MCF 10A (cell line): ENCODE results near the gene NAP1L4. TPM values are rescaled to one million over a fixed set of nuclear protein-coding genes. Genes with fewer than 3 reads are reported as not detected.

ENCODE experiments used
- BruUV-seq: library from RNA; stranded (reverse); fragments of 400-500 nt; replicated peaks from 2 replicates; lab custom pipeline; 2021; lab: Mats Ljungman, UMichigan
- CTCF ChIA-PET: fragments of 300-600 bp; sonication (Branson Sonifier 250); formaldehyde crosslinking; extraction: SDS; loops from one replicate; lab custom pipeline; 2021; ENCODE audit warnings: antibody characterized with exemption, inconsistent platforms; lab: Yijun Ruan, JAX
- POLR2A ChIA-PET: fragments of 300-600, 350-650 bp; sonication (Branson Sonifier 250); formaldehyde crosslinking; extraction: SDS; loops from one replicate; lab custom pipeline; 2020; ENCODE audit warnings: antibody characterized with exemption, inconsistent platforms; lab: Yijun Ruan, JAX
- DNase-seq: peaks from one replicate; pipeline ENCODE4 v3.0.0-alpha.2; 2018; ENCODE audit not compliant: unreplicated experiment
- H3K27ac Mint-ChIP-seq: one replicate; pipeline ENCODE4 v1.8.0; 2022; ENCODE audit warnings: mild to moderate bottlenecking, low read depth, mixed read lengths; ENCODE audit not compliant: unreplicated experiment
- H3K27me3 Mint-ChIP-seq: one replicate; pipeline ENCODE4 v1.8.0; 2022; ENCODE audit warnings: mixed read lengths; ENCODE audit not compliant: insufficient read depth, unreplicated experiment
- H3K36me3 Mint-ChIP-seq: one replicate; pipeline ENCODE4 v1.8.0; 2022; ENCODE audit warnings: mild to moderate bottlenecking, moderate library complexity, mixed read lengths; ENCODE audit not compliant: insufficient read depth, unreplicated experiment
- H3K4me1 Mint-ChIP-seq: one replicate; pipeline ENCODE4 v1.8.0; 2022; ENCODE audit warnings: mixed read lengths; ENCODE audit not compliant: insufficient read depth, unreplicated experiment
- H3K4me3 Mint-ChIP-seq: one replicate; pipeline ENCODE4 v1.8.0; 2022; ENCODE audit warnings: mild to moderate bottlenecking, moderate library complexity, mixed read lengths; ENCODE audit not compliant: unreplicated experiment
- H3K9me3 Mint-ChIP-seq: one replicate; pipeline ENCODE4 v1.8.0; 2022; ENCODE audit warnings: mixed read lengths; ENCODE audit not compliant: unreplicated experiment
- intact Hi-C: fragments of 100-400 bp; cut with micrococcal nuclease; formaldehyde crosslinking; loops from 2 replicates; pipeline ENCODE4 v1.14.1; 2022
- total RNA-seq: library from RNA; stranded (reverse); gene quantifications from 2 replicates; pipeline ENCODE4 v1.2.3, GENCODE V29; 2022
- TF ChIP-seq, protein P1 (sequence below): fragments of 200-600 bp; IDR thresholded peaks from one replicate; pipeline ENCODE4 v1.8.0; 2022; ENCODE audit warnings: antibody characterized with exemption, mild to moderate bottlenecking; ENCODE audit not compliant: unreplicated experiment

NAP1L4 gene
- total RNA-seq, 1 experiment from 2014 or later: 103 TPM

DNA sequence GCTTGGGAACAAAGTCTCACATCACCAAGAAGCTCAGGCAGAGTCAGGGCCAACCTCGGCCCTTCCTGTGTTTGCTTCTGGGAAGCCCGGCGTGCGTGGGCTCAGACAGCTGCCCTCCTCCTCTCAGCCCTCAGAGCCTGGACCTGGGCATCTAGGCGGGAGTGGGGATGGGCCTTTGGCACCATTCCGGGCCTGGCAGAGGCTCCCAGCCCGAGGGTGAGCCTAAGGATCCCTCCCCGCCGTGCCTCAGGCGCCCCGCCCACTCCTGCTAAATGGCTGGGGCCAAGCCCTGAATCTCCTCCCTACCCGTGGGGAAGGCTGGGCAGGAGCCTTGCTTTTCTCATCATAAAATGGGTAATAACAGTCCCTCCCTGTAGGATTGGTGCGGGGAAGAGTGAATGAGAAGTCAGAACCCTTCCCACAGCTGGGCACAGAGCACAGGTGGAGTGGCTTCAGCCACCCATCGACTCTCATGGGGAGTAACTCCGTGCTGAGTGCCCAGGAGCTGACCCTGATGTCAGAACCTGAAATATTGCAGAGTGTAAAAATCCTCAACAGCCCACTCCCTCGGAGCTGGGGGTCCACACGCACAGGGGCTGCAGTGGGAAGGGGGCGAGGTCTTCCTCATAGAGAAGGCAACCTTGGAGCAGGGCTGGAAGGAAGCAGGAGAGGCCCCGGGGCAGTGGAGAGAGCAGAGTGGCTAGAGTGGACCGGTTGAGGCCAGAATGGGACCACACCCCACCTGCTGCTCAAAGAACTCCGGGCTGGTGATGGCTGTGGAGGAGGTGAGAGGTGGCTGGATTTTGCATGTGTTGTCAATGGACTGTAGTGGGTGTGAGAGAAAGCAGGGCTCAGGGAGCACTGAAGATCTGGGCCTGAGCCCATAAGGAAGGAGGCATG, 87.7 kb downstream of the NAP1L4 start:
- no TSS peak for BruUV-seq
- Mint-ChIP-seq H3K9me3 (no peaks in the 10 kb centered on the region), H3K4me3 (peak overlapping the region; percentile 47), H3K4me1 (peaks cover 30% of the 10 kb centered on the region), H3K36me3 (no peaks in the 10 kb centered on the region), H3K27ac (no peak overlapping the region), H3K27me3 (no peaks in the 10 kb centered on the region)
- intact Hi-C loops: loop anchor here (5.0 kb wide), 1 partner anchor 727 kb away; no protein-coding TSS in a partner anchor
- peak; percentile 62 for DNase-seq
- ChIA-PET POLR2A (interaction anchor here (0.8 to 3.4 kb wide), 6 partner anchors 7 to 29 kb away, joined by 3 to 32 read pairs (median 8); partner anchors contain the start of gene PHLDA2), CTCF (interaction anchor here (0.6 to 2.0 kb wide), 5 partner anchors 7 to 371 kb away, joined by 3 to 10 read pairs (median 4); partner anchors contain the start of gene PHLDA2)
- TF ChIP-seq, protein P1, sequence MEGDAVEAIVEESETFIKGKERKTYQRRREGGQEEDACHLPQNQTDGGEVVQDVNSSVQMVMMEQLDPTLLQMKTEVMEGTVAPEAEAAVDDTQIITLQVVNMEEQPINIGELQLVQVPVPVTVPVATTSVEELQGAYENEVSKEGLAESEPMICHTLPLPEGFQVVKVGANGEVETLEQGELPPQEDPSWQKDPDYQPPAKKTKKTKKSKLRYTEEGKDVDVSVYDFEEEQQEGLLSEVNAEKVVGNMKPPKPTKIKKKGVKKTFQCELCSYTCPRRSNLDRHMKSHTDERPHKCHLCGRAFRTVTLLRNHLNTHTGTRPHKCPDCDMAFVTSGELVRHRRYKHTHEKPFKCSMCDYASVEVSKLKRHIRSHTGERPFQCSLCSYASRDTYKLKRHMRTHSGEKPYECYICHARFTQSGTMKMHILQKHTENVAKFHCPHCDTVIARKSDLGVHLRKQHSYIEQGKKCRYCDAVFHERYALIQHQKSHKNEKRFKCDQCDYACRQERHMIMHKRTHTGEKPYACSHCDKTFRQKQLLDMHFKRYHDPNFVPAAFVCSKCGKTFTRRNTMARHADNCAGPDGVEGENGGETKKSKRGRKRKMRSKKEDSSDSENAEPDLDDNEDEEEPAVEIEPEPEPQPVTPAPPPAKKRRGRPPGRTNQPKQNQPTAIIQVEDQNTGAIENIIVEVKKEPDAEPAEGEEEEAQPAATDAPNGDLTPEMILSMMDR: no peak

GRCh38 chr11:2903672-2904011, 88.5 kb downstream of the NAP1L4 start:
- POLR2A ChIA-PET: interaction anchor here (0.8 to 3.4 kb wide), 8 partner anchors 8 to 39 kb away, joined by 3 to 32 read pairs (median 6); partner anchors contain the start of gene PHLDA2

GRCh38 chr11:2902784-2903671, 89.1 kb downstream of the NAP1L4 start:
- intact Hi-C loops: loop anchor here (2.0 to 5.0 kb wide), 2 partner anchors 28 to 726 kb away; no protein-coding TSS in a partner anchor
- Mint-ChIP-seq H3K27me3 (no peaks in the 10 kb centered on the region), H3K36me3 (no peaks in the 10 kb centered on the region), H3K4me3 (peak overlapping the region; percentile 47), H3K4me1 (peaks cover 44% of the 10 kb centered on the region), H3K9me3 (no peaks in the 10 kb centered on the region), H3K27ac (no peak overlapping the region)
- POLR2A ChIA-PET: interaction anchor here (0.8 to 3.4 kb wide), 9 partner anchors 8 to 124 kb away, joined by 3 to 32 read pairs (median 7); partner anchors contain the start of gene PHLDA2
- CTCF ChIA-PET: interaction anchor here (0.6 to 2.1 kb wide), 8 partner anchors 9 to 371 kb away, joined by 3 to 11 read pairs (median 5); partner anchors contain the start of gene PHLDA2
- TF ChIP-seq, protein P1: no peak
- DNase-seq: peak; percentile 23
- no TSS peak for BruUV-seq

More at GRCh38 chr11:2903672-2904011, 88.5 kb downstream of the NAP1L4 start:
- intact Hi-C loops: loop anchor here (2.0 to 5.0 kb wide), 2 partner anchors 27 to 726 kb away; no protein-coding TSS in a partner anchor
- Mint-ChIP-seq H3K27me3 (no peaks in the 10 kb centered on the region), H3K9me3 (no peaks in the 10 kb centered on the region), H3K27ac (no peak overlapping the region), H3K36me3 (no peaks in the 10 kb centered on the region), H3K4me3 (peak overlapping the region; percentile 47), H3K4me1 (peaks cover 38% of the 10 kb centered on the region)
- no TSS peak for BruUV-seq
- TF ChIP-seq, protein P1: no peak
- DNase-seq: no peak
- CTCF ChIA-PET: interaction anchor here (0.9 to 2.1 kb wide), 5 partner anchors 8 to 372 kb away, joined by 3 to 11 read pairs (median 4); partner anchors contain the start of gene PHLDA2
